Chondrocyte (in vitro differentiated cells): ENCODE measurements around the gene TOM1L1. TPM values are rescaled to one million over a fixed set of nuclear protein-coding genes. Genes with fewer than 3 reads are reported as not detected.

ENCODE experiments used
- DNase-seq: peaks from one replicate; pipeline ENCODE4 v3.0.0; 2021; ENCODE audit warnings: mixed read lengths, low spot score
- H3K27ac Mint-ChIP-seq: one replicate; pipeline ENCODE4 v1.8.0; 2021; ENCODE audit warnings: mild to moderate bottlenecking, moderate library complexity, mixed read lengths; ENCODE audit not compliant: unreplicated experiment
- H3K27me3 Mint-ChIP-seq: 2 replicates; pipeline ENCODE4 v1.8.0; 2021; ENCODE audit warnings: low read depth, mixed read lengths
- H3K36me3 Mint-ChIP-seq: 2 replicates; pipeline ENCODE4 v1.8.0; 2021; ENCODE audit warnings: low read depth, mixed read lengths
- H3K4me1 Mint-ChIP-seq: 2 replicates; pipeline ENCODE4 v1.8.0; 2021; ENCODE audit warnings: low read depth, mild to moderate bottlenecking, mixed read lengths
- H3K4me3 Mint-ChIP-seq: one replicate; pipeline ENCODE4 v1.8.0; 2021; ENCODE audit warnings: mild to moderate bottlenecking, moderate library complexity, mixed read lengths; ENCODE audit not compliant: unreplicated experiment
- H3K9me3 Mint-ChIP-seq: 2 replicates; pipeline ENCODE4 v1.8.0; 2021; ENCODE audit warnings: low read depth, mixed read lengths
- total RNA-seq: library from RNA; stranded (reverse); gene quantifications from 3 replicates; pipeline ENCODE4 v1.2.1, GENCODE V29; 2021
- TF ChIP-seq, protein P1 (sequence below): fragments of 200-600 bp; sonication (generic); IDR thresholded peaks from 2 replicates; pipeline ENCODE4 v1.5.0; 2021; ENCODE audit warnings: antibody characterized with exemption, mild to moderate bottlenecking, moderate library complexity

Gene TOM1L1
- total RNA-seq, 1 donor from 2014 or later, result 28.4 TPM

DNA sequence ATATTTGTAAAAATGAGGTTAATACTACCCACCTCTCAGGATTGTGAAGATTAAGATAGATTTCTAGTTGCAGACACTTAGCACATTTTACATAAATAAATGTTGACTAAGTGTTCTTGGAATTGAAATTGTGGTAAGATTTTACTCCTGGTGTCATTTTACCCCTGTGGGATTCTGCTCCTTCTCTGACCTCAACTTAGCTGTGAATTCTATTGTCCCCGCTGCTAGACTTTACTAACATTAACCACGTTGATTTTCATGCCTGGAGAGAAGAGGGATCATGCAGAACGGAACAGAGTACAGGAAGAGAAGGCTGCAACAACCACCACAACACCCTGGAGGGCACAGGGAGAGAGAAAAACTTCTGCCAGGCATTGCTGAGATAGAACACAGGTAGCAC, 2.1 kb upstream of the TOM1L1 start:
- DNase-seq, result no peak
- Mint-ChIP-seq H3K4me3 (no peak overlapping the region), H3K36me3 (no peaks in the 10 kb centered on the region), H3K27ac (no peak overlapping the region), H3K9me3 (no peaks in the 10 kb centered on the region), H3K27me3 (peaks cover 7% of the 10 kb centered on the region), H3K4me1 (peaks cover 16% of the 10 kb centered on the region)
- TF ChIP-seq, protein P1, sequence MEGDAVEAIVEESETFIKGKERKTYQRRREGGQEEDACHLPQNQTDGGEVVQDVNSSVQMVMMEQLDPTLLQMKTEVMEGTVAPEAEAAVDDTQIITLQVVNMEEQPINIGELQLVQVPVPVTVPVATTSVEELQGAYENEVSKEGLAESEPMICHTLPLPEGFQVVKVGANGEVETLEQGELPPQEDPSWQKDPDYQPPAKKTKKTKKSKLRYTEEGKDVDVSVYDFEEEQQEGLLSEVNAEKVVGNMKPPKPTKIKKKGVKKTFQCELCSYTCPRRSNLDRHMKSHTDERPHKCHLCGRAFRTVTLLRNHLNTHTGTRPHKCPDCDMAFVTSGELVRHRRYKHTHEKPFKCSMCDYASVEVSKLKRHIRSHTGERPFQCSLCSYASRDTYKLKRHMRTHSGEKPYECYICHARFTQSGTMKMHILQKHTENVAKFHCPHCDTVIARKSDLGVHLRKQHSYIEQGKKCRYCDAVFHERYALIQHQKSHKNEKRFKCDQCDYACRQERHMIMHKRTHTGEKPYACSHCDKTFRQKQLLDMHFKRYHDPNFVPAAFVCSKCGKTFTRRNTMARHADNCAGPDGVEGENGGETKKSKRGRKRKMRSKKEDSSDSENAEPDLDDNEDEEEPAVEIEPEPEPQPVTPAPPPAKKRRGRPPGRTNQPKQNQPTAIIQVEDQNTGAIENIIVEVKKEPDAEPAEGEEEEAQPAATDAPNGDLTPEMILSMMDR, result no peak

DNA sequence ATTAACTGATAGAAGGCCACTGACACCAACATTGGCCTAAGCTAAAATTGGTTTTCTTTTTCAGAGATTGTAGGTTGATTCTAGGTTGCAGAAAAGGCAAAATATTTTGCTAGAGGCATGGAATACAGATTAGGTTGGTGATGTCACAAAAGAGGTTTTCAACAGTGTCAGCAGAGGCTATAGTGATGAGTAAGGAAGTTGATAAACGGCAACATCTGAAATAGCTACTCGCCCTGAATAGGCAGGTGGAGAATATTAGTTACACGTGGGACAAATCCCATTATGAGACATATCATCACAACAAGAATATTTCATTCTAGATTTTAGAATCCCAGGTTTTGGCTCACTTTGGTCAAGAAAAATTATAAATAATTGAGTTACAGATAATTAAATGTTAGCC, 1.5 kb upstream of the TOM1L1 start:
- TF ChIP-seq, protein P1, result no peak
- Mint-ChIP-seq H3K9me3 (no peaks in the 10 kb centered on the region), H3K36me3 (no peaks in the 10 kb centered on the region), H3K27me3 (peaks cover 2% of the 10 kb centered on the region), H3K4me1 (peaks cover 16% of the 10 kb centered on the region), H3K4me3 (no peak overlapping the region), H3K27ac (no peak overlapping the region)
- no peak for DNase-seq

DNA sequence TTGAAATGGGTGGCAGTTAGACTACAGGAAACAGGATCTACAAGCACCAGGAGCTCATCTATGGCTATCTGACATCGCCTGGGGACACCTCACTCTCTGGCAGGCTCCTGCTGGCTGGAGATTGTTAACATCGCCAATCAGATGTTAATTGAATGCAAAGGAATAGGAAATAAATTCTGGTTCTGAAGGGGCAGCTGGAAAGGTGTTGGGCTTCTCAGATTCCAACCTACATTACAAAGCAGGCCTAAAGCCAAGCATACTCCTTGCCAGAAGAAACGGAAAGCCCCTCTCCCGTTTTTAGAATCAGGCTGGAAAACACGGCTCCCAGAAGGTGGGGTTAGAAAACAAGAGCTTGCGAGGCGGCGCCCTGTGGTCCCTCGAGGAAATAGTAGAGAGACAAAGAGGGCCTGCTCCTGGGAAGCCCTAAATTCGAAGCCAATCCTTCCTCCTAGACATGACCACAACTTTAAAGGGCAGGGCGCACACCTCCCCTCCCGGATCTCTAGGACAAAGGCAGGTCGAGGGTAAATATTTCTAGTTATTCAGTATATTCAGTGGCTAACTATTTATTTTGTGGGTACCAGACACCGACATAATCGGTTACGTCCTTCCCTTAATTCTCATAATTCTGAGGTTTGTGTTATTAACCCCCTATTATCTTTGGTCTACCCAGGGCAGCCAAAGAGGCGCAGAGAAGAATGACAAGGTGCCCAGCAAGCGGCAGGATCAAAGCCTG, 763 bp upstream of the TOM1L1 start:
- Mint-ChIP-seq H3K36me3 (no peaks in the 10 kb centered on the region), H3K9me3 (no peaks in the 10 kb centered on the region), H3K27ac (no peak overlapping the region)

DNA sequence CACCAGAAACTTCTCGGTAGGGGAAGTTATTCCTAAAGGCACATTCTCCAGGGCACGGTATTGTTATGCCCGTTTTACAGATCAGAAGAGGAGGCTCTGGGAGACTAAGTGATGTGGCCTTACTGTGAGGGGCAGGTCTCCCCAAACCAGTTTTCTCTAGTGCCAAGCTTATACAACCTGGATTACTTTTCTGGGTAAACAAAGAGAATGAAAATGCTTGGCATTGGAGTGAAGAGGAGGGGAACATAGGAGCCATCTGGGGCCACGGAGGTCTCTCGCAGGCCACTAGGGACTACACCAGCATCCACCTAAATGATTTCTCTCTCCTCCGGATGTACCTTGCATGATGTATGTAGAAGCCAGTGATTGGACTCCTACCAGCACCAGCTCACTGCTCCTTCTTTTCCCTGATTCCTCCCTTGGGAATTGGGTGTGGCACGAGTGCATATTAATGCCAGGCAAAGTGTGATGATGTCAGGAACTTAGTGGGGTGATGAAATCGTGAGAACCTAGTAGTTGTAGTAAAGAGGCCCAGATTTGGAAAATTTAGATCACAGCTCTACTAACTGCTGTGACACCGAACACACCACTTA, 674 bp downstream of the TOM1L1 start:
- Mint-ChIP-seq H3K9me3 (no peaks in the 10 kb centered on the region), H3K27me3 (no peaks in the 10 kb centered on the region), H3K27ac (peak overlapping the region; percentile 86), H3K36me3 (no peaks in the 10 kb centered on the region), H3K4me3 (peak overlapping the region; percentile 93), H3K4me1 (peaks cover 16% of the 10 kb centered on the region)
- TF ChIP-seq, protein P1, result no peak
- no peak for DNase-seq

More for the DNA sequence above, 763 bp upstream of the TOM1L1 start:
- DNase-seq, result no peak
- TF ChIP-seq, protein P1, result no peak
- peaks cover 2% of the 10 kb centered on the region for H3K27me3 Mint-ChIP-seq
- peak overlapping the region; percentile 93 for H3K4me3 Mint-ChIP-seq
- peaks cover 16% of the 10 kb centered on the region for H3K4me1 Mint-ChIP-seq

DNA sequence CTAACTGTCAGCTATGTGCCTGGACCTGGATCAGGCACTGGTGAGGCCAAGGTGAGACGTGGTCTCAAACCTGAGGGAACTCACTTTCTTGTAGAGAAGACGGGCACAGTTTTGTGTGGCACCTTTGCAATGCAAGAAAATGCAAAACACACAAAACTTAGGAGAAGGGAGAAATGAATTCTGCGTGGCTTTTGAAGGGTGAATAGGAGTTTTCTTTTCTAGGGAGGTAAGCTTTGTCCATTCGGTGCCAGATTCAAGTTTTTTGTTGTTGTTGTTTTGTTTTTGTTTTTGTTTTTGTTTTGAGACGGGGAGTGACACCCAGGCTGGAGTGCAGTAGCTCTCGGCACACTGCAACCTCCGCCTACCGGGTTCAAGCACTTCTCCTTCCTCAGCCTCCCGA, 1.4 kb downstream of the TOM1L1 start:
- DNase-seq, result no peak
- Mint-ChIP-seq H3K4me1 (peaks cover 16% of the 10 kb centered on the region), H3K9me3 (no peaks in the 10 kb centered on the region), H3K4me3 (peak overlapping the region; percentile 93), H3K36me3 (peaks cover 5% of the 10 kb centered on the region), H3K27ac (peak overlapping the region; percentile 86), H3K27me3 (no peaks in the 10 kb centered on the region)
- TF ChIP-seq, protein P1, result no peak
